Left ventricle myocardium superior (tissue), 1 donor: ENCODE data around the gene NFATC2IP. TPM values are rescaled to one million over a fixed set of nuclear protein-coding genes. Genes with fewer than 3 reads are reported as not detected.

Experiments
- ATAC-seq: fragments of 200-7000 bp; cut with Tn5 transposase; one replicate; pipeline ENCODE4 v1.9.1; 2020; ENCODE audit warnings: mild to moderate bottlenecking, moderate library complexity
- DNase-seq: peaks from one replicate; pipeline ENCODE4 v3.0.0-alpha.2; 2020
- intact Hi-C: fragments of 100-400 bp; cut with micrococcal nuclease; formaldehyde crosslinking; loops from one replicate; pipeline ENCODE4 v1.11.0; 2022
- total RNA-seq: library from RNA; stranded (reverse); fragmentation: NEBNext Ultra II Directional; extraction: Animal tissue kit (Norgen Biotek cat#: 25700); gene quantifications from one replicate; pipeline ENCODE4 v1.2.1, GENCODE V29; 2021
- donor health status: DM: no; HTN: yes; CAD: no; lungs with severe emphysema.

NFATC2IP gene
- total RNA-seq, 1 donor from 2014 or later = 20.1 TPM

GRCh38 chr16:29014561-29015069 is 63.9 kb downstream of the NFATC2IP start:
- DNase-seq (no peak), ATAC-seq (no peak)
- intact Hi-C loops = no loop called here

Other genes starting within 250 kb of the NFATC2IP start
- 433 TPM for gene EIF3C, start 239.5 kb upstream of the NFATC2IP start, total RNA-seq
- 0.30 TPM for gene NPIPB9, start 199.2 kb upstream of the NFATC2IP start, total RNA-seq
- gene ATXN2L, start 127.9 kb upstream of the NFATC2IP start, total RNA-seq = 55.3 TPM
- 254 TPM for gene TUFM, start 104.6 kb upstream of the NFATC2IP start, total RNA-seq
- 46.1 TPM for gene SH2B1, start 87.1 kb upstream of the NFATC2IP start, total RNA-seq
- 0.45 TPM for gene ATP2A1, start 72.4 kb upstream of the NFATC2IP start, total RNA-seq
- gene RABEP2, start 25.7 kb upstream of the NFATC2IP start, total RNA-seq = 20.5 TPM
- gene CD19, start 19.0 kb upstream of the NFATC2IP start, total RNA-seq = not detected
- 17.9 TPM for gene SPNS1, start 23.8 kb downstream of the NFATC2IP start, total RNA-seq
- 1.6 TPM for gene LAT, start 34.1 kb downstream of the NFATC2IP start, total RNA-seq